ENCODE measurements around the gene NR2F1. TPM values are rescaled to one million over a fixed set of nuclear protein-coding genes. Genes with fewer than 3 reads are reported as not detected.

NR2F1 gene
- total RNA-seq, 2 donors from 2014 or later: 16.9 to 33.0 TPM

DNA sequence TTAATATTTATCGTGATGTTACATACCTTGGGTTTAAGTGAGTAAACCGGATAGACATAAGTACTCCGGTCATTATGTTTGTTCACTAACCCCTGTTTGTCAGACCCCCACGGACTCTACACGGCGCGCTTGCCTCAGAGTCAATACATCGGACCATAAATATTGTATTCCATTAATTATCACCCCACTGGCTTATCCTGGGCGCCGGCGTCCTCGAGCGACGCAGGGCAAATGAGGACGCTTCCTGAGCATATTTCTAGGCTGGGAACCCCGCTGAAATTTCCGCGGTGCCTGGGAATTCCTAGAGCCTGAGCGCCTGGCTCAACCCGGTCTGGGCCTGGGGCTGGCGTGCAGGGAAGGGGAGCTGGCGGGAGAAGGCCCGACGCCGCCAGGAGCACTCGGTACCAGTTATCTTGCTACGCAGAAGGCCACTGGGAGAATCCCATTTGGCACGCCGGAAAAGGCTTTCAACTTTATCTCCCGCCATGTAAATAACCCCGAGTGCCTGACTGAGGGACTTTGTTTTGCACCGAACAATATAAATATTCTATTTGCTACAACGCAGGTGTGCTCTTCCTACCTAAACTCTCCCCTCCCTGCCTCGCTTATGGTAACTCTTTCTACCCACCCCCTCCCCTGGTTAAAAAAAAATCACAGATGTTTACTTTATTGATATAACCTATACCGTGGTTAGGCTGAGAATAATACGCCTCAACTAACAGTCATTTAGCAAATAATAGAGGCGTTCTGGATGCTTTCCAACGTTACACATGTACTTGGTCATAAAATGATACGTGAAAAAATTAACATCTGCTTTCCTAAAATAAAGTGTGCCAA, 19.4 kb downstream of the NR2F1 start:
- H3K9me3 ChIP-seq: no peaks in the 10 kb centered on the region
- H3K36me3 ChIP-seq (replicated peaks in 1 of 2; ENCODE audit: insufficient read depth in 1 of 2, low read depth in 2 of 2): no peaks in the 10 kb centered on the region
- no peak for TF ChIP-seq POLR2A (IDR thresholded peaks at IDR 0.05)
- TF ChIP-seq, protein P1, sequence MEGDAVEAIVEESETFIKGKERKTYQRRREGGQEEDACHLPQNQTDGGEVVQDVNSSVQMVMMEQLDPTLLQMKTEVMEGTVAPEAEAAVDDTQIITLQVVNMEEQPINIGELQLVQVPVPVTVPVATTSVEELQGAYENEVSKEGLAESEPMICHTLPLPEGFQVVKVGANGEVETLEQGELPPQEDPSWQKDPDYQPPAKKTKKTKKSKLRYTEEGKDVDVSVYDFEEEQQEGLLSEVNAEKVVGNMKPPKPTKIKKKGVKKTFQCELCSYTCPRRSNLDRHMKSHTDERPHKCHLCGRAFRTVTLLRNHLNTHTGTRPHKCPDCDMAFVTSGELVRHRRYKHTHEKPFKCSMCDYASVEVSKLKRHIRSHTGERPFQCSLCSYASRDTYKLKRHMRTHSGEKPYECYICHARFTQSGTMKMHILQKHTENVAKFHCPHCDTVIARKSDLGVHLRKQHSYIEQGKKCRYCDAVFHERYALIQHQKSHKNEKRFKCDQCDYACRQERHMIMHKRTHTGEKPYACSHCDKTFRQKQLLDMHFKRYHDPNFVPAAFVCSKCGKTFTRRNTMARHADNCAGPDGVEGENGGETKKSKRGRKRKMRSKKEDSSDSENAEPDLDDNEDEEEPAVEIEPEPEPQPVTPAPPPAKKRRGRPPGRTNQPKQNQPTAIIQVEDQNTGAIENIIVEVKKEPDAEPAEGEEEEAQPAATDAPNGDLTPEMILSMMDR (IDR thresholded peaks at IDR 0.05): no peak
- DNase-seq (no peak), ATAC-seq (no peak)
- H3K27me3 ChIP-seq: peaks cover 0 to 56% of the 10 kb centered on the region in 2 donors
- intact Hi-C loops (cut with DNase I): no loop called here
- H3K4me1 ChIP-seq: peaks cover 10% of the 10 kb centered on the region
- H3K27ac ChIP-seq: no peak overlapping the region
- WGBS, 2 donors: 25 to 36% methylated on average over 33 to 39 of the region's 39 CpGs
- no peak overlapping the region for H3K4me3 ChIP-seq

DNA sequence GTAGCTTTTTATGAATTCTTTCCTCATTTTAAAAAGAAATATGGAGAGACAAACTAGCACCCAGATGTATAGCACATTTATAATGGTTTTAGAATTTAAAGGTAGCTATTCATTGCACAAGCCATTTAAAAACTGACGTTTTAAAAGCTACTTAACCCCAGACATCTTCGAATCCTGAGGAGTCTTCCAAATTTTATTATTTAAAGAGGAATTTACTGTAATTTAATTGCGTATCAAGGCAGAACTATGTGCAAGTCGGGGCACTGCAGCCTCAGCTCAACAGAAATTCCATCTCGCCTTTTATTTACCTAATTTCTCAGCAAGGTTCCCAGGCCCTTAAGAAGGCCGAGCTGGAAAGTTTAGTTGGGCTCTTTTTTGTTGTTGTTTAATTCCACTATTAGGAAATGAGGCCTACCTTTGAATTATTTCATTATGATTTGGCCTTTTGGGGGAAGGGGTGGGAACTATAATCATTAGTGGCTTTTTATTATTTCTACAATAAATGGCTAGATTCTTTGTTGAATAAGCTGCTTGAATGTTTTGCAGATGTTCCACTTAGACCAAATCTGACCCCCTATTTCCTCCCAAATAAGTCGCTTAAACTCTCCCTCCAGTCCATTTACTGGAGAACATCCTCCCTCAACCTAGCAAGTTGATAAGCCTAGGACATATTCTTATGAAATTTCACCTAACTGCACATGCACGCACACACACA, 20.2 kb downstream of the NR2F1 start:
- no peaks in the 10 kb centered on the region for H3K36me3 ChIP-seq (replicated peaks in 1 of 2; ENCODE audit: insufficient read depth in 1 of 2, low read depth in 2 of 2)
- no peak overlapping the region for H3K27ac ChIP-seq
- H3K9me3 ChIP-seq: no peaks in the 10 kb centered on the region
- ATAC-seq (no peak), DNase-seq (no peak)
- peaks cover 10% of the 10 kb centered on the region for H3K4me1 ChIP-seq
- H3K27me3 ChIP-seq: peaks cover 0 to 59% of the 10 kb centered on the region in 2 donors
- no peak for TF ChIP-seq POLR2A (IDR thresholded peaks at IDR 0.05)
- TF ChIP-seq, protein P1 (IDR thresholded peaks at IDR 0.05): no peak
- no peak overlapping the region for H3K4me3 ChIP-seq
- intact Hi-C loops (cut with DNase I): no loop called here
- WGBS, 2 donors: 71 to 88% methylated on average over 8 of the region's 8 CpGs

DNA sequence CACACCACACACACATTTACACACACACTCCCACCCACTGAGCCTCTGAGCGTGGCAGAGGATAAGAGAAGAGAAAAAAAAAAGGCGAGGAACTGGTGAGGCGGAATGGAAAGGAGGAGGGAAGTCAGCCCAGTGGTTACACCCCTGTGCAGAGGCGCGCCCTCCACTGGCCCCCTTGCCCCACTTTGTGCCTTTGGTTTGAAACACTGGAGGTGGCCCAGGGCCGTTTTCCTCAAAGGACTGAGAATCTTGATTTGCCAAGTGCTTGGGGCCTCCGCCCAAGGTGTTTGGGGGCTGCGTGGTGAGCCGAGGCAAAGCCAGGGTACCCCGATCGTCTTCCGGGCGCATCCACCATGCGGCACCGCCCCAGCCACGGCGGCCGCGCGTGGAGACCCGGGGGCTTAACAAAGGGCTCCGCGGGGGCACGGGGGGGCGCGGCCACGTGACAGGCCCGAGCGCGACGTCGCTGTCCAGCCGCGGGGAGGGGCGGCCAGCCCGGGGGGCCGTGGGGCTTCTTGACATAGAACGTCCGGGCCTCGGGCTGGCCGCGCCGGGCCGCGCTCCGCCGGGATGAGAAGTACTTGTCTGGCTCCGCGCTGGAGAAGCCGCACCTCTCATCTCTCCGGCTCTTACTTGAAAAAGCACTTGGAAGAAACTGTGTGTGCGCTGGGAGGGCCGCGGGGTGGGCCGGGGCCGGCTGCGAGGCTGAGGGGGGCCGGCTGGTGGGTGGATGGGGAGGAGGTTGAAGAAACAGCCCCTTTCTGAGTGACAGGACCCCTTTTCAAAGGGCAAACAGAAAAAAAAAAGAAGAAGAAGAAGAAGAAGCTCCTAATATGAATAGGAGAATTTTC, 21.0 kb downstream of the NR2F1 start:
- TF ChIP-seq, protein P1 (IDR thresholded peaks at IDR 0.05): no peak
- no peak for TF ChIP-seq POLR2A (IDR thresholded peaks at IDR 0.05)
- DNase-seq (no peak), ATAC-seq (no peak)
- Histone ChIP-seq H3K4me1 (peaks cover 10% of the 10 kb centered on the region), H3K27me3 (peaks cover 0 to 67% of the 10 kb centered on the region in 2 donors), H3K27ac (no peak overlapping the region), H3K36me3 (replicated peaks in 1 of 2; ENCODE audit: insufficient read depth in 1 of 2, low read depth in 2 of 2) (no peaks in the 10 kb centered on the region), H3K9me3 (no peaks in the 10 kb centered on the region), H3K4me3 (no peak overlapping the region)
- WGBS, 2 donors: 14 to 29% methylated on average over 35 to 52 of the region's 58 CpGs
- intact Hi-C loops (cut with DNase I): no loop called here

DNA sequence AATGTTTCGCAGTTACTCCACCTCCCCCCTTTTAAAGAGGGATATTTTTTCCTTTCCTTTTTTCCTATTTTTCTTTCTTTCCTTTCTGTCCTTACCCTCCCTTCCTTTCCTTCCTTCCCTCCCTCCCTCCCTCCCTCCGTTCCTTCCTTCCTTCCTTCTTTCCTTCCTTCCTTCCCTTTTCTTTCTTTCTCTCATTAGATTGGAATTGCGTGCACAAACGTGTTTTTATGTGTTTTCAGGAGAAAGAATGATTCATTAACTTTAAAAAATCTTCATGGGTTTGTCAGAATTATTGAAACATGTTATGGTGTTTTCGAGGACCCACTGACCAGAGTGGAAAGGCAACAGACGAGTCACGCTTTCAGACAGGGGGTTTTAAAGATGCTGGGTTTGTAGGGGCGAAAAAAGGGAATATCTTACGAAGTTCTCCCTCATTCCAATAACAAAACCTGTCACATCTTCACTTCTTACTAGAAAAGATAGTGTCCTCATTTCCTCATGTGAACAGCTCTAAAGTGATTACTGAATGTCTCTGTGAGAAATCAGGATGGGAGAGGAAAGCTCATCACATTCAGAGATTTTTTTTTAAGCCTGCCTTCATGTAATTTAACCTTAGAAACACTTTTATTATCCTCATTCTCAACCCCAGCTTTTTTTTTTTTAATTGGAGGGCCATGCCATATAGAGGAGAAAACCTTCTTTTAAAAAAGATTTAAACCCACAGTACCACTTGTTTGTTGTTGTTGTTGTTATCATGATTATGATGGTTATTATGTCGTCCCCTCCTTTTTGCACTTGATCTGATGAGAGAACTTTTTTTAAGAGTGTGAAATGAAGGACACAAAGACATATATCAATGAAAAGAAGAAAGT, 21.9 kb downstream of the NR2F1 start:
- Histone ChIP-seq H3K4me1 (peaks cover 6% of the 10 kb centered on the region), H3K4me3 (no peak overlapping the region), H3K36me3 (replicated peaks in 1 of 2; ENCODE audit: insufficient read depth in 1 of 2, low read depth in 2 of 2) (no peaks in the 10 kb centered on the region), H3K9me3 (no peaks in the 10 kb centered on the region), H3K27me3 (peaks cover 0 to 69% of the 10 kb centered on the region in 2 donors), H3K27ac (no peak overlapping the region)
- DNase-seq (no peak), ATAC-seq (no peak)
- WGBS, 2 donors: 45 to 48% methylated on average over 10 of the region's 10 CpGs
- no peak for TF ChIP-seq POLR2A (IDR thresholded peaks at IDR 0.05)
- TF ChIP-seq, protein P1 (IDR thresholded peaks at IDR 0.05): no peak
- intact Hi-C loops (cut with DNase I): no loop called here
